GM23338 (cell line): ENCODE results near the gene MFSD8.
"Not testable (repeated sequence)": the region's sequence is repeated elsewhere in the genome, so short reads cannot be mapped to it uniquely, and the experiment has no call there.

Experiments
- CREB1 ChIP-seq: fragments of 250-450 bp; sonication (Bioruptor Pico); IDR thresholded peaks from 2 replicates; pipeline ENCODE4 v1.5.0; 2020; ENCODE audit warnings: low read depth, mild to moderate bottlenecking, moderate library complexity
- EZH2 ChIP-seq: fragments of 200-600 bp; sonication (generic); IDR thresholded peaks from one replicate; pipeline ENCODE4 v1.8.0; 2017; ENCODE audit warnings: antibody characterized with exemption, mild to moderate bottlenecking, low read depth; ENCODE audit not compliant: unreplicated experiment
- EZH2phosphoT487 ChIP-seq: fragments of 200-600 bp; sonication (generic); IDR thresholded peaks from one replicate; pipeline ENCODE4 v1.8.1; 2018; ENCODE audit warnings: antibody characterized with exemption; ENCODE audit not compliant: unreplicated experiment
- JUNB ChIP-seq: IDR thresholded peaks from one replicate; pipeline ENCODE4 v1.6.1; 2016; ENCODE audit warnings: antibody characterized with exemption; ENCODE audit not compliant: unreplicated experiment
- POLR2AphosphoS5 ChIP-seq: IDR thresholded peaks from 2 replicates; pipeline ENCODE4 v1.6.1; 2016; ENCODE audit warnings: antibody characterized with exemption, low read depth
- STAT1 ChIP-seq: IDR thresholded peaks from one replicate; pipeline ENCODE4 v1.6.1; 2016; ENCODE audit warnings: antibody characterized with exemption; ENCODE audit not compliant: unreplicated experiment
- ZNF114 ChIP-seq: fragments of 250-450 bp; sonication (Bioruptor Pico); IDR thresholded peaks from 2 replicates; pipeline ENCODE4 v1.5.0; 2020; ENCODE audit warnings: mild to moderate bottlenecking, moderate library complexity
- ZNF331 ChIP-seq: fragments of 250-450 bp; sonication (Bioruptor Pico); IDR thresholded peaks from 2 replicates; pipeline ENCODE4 v1.5.0; 2020; ENCODE audit warnings: low read depth, mild to moderate bottlenecking, moderate library complexity
- TF ChIP-seq, protein P1 (sequence below), 2 experiments: fragments of 200-600 bp in 1 of 2; sonication (generic) in 1 of 2; conservative IDR thresholded peaks; 2 replicates each; pipeline versions ENCODE4 v1.5.1 to v1.6.1; 2016 to 2017; ENCODE audit warnings: antibody characterized with exemption in 2 of 2, low read depth in 2 of 2, mild to moderate bottlenecking in 2 of 2, moderate library complexity in 1 of 2
- TF ChIP-seq, protein P2 (sequence below): IDR thresholded peaks from 2 replicates; pipeline ENCODE4 v1.6.1; 2016; ENCODE audit warnings: antibody characterized with exemption
- TF ChIP-seq, protein P3 (sequence below): IDR thresholded peaks from one replicate; pipeline ENCODE4 v1.6.1; 2018; ENCODE audit warnings: antibody characterized with exemption; ENCODE audit not compliant: unreplicated experiment
- TF ChIP-seq, protein P4 (sequence below): fragments of 250-450 bp; sonication (Bioruptor Pico); IDR thresholded peaks from 2 replicates; pipeline ENCODE4 v1.5.0; 2020; ENCODE audit warnings: mild to moderate bottlenecking, moderate library complexity

DNA sequence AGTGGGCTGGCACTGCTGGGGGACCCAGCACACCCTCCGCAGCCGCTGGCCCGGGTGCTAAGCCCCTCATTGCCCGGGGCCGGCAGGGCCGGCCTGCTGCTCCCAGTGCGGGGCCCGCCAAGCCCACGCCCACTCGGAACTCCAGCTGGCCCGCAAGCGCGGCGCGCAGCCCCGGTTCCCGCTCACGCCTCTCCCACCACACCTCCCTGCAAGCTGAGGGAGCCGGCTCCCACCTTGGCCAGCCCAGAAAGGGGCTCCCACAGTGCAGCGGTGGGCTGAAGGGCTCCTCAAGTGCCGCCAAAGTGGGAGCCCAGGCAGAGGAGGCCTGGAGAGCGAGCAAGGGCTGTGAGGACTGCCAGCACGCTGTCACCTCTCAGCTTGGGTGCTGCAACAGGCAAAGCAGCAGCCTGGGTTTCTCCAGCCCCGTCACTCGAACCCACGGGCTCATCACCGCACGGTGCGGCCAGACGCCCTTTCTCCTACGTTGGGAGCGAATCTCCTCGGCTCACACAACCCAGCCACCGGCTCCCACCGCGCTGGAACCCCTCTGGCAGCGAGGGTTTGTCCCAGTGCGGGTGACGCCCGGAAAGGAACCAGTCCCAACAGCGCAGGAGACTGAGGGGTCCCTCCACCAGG is 429 bp downstream of the MFSD8 start:
- not testable (repeated sequence) for TF ChIP-seq EZH2; CREB1 (CRISPR knock-in tag); JUNB; EZH2phosphoT487; POLR2AphosphoS5; ZNF331; STAT1; ZNF114 (CRISPR knock-in tag)
- TF ChIP-seq, protein P1, sequence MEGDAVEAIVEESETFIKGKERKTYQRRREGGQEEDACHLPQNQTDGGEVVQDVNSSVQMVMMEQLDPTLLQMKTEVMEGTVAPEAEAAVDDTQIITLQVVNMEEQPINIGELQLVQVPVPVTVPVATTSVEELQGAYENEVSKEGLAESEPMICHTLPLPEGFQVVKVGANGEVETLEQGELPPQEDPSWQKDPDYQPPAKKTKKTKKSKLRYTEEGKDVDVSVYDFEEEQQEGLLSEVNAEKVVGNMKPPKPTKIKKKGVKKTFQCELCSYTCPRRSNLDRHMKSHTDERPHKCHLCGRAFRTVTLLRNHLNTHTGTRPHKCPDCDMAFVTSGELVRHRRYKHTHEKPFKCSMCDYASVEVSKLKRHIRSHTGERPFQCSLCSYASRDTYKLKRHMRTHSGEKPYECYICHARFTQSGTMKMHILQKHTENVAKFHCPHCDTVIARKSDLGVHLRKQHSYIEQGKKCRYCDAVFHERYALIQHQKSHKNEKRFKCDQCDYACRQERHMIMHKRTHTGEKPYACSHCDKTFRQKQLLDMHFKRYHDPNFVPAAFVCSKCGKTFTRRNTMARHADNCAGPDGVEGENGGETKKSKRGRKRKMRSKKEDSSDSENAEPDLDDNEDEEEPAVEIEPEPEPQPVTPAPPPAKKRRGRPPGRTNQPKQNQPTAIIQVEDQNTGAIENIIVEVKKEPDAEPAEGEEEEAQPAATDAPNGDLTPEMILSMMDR (conservative IDR thresholded peaks at IDR 0.05; ENCODE audit: low read depth in 2 of 2): not testable (repeated sequence)
- TF ChIP-seq, protein P2, sequence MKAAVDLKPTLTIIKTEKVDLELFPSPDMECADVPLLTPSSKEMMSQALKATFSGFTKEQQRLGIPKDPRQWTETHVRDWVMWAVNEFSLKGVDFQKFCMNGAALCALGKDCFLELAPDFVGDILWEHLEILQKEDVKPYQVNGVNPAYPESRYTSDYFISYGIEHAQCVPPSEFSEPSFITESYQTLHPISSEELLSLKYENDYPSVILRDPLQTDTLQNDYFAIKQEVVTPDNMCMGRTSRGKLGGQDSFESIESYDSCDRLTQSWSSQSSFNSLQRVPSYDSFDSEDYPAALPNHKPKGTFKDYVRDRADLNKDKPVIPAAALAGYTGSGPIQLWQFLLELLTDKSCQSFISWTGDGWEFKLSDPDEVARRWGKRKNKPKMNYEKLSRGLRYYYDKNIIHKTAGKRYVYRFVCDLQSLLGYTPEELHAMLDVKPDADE: not testable (repeated sequence)
- TF ChIP-seq, protein P3, sequence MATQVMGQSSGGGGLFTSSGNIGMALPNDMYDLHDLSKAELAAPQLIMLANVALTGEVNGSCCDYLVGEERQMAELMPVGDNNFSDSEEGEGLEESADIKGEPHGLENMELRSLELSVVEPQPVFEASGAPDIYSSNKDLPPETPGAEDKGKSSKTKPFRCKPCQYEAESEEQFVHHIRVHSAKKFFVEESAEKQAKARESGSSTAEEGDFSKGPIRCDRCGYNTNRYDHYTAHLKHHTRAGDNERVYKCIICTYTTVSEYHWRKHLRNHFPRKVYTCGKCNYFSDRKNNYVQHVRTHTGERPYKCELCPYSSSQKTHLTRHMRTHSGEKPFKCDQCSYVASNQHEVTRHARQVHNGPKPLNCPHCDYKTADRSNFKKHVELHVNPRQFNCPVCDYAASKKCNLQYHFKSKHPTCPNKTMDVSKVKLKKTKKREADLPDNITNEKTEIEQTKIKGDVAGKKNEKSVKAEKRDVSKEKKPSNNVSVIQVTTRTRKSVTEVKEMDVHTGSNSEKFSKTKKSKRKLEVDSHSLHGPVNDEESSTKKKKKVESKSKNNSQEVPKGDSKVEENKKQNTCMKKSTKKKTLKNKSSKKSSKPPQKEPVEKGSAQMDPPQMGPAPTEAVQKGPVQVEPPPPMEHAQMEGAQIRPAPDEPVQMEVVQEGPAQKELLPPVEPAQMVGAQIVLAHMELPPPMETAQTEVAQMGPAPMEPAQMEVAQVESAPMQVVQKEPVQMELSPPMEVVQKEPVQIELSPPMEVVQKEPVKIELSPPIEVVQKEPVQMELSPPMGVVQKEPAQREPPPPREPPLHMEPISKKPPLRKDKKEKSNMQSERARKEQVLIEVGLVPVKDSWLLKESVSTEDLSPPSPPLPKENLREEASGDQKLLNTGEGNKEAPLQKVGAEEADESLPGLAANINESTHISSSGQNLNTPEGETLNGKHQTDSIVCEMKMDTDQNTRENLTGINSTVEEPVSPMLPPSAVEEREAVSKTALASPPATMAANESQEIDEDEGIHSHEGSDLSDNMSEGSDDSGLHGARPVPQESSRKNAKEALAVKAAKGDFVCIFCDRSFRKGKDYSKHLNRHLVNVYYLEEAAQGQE: not testable (repeated sequence)
- TF ChIP-seq, protein P4, sequence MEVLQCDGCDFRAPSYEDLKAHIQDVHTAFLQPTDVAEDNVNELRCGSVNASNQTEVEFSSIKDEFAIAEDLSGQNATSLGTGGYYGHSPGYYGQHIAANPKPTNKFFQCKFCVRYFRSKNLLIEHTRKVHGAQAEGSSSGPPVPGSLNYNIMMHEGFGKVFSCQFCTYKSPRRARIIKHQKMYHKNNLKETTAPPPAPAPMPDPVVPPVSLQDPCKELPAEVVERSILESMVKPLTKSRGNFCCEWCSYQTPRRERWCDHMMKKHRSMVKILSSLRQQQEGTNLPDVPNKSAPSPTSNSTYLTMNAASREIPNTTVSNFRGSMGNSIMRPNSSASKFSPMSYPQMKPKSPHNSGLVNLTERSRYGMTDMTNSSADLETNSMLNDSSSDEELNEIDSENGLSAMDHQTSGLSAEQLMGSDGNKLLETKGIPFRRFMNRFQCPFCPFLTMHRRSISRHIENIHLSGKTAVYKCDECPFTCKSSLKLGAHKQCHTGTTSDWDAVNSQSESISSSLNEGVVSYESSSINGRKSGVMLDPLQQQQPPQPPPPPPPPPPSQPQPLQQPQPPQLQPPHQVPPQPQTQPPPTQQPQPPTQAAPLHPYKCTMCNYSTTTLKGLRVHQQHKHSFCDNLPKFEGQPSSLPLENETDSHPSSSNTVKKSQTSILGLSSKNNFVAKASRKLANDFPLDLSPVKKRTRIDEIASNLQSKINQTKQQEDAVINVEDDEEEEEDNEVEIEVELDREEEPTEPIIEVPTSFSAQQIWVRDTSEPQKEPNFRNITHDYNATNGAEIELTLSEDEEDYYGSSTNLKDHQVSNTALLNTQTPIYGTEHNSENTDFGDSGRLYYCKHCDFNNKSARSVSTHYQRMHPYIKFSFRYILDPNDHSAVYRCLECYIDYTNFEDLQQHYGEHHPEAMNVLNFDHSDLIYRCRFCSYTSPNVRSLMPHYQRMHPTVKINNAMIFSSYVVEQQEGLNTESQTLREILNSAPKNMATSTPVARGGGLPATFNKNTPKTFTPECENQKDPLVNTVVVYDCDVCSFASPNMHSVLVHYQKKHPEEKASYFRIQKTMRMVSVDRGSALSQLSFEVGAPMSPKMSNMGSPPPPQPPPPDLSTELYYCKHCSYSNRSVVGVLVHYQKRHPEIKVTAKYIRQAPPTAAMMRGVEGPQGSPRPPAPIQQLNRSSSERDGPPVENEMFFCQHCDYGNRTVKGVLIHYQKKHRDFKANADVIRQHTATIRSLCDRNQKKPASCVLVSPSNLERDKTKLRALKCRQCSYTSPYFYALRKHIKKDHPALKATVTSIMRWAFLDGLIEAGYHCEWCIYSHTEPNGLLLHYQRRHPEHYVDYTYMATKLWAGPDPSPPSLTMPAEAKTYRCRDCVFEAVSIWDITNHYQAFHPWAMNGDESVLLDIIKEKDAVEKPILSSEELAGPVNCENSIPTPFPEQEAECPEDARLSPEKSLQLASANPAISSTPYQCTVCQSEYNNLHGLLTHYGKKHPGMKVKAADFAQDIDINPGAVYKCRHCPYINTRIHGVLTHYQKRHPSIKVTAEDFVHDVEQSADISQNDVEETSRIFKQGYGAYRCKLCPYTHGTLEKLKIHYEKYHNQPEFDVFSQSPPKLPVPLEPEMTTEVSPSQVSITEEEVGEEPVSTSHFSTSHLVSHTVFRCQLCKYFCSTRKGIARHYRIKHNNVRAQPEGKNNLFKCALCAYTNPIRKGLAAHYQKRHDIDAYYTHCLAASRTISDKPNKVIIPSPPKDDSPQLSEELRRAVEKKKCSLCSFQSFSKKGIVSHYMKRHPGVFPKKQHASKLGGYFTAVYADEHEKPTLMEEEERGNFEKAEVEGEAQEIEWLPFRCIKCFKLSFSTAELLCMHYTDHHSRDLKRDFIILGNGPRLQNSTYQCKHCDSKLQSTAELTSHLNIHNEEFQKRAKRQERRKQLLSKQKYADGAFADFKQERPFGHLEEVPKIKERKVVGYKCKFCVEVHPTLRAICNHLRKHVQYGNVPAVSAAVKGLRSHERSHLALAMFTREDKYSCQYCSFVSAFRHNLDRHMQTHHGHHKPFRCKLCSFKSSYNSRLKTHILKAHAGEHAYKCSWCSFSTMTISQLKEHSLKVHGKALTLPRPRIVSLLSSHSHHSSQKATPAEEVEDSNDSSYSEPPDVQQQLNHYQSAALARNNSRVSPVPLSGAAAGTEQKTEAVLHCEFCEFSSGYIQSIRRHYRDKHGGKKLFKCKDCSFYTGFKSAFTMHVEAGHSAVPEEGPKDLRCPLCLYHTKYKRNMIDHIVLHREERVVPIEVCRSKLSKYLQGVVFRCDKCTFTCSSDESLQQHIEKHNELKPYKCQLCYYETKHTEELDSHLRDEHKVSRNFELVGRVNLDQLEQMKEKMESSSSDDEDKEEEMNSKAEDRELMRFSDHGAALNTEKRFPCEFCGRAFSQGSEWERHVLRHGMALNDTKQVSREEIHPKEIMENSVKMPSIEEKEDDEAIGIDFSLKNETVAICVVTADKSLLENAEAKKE (CRISPR knock-in tag): not testable (repeated sequence)
